LNCaP clone FGC (cell line): Measurements from ENCODE around the gene SUCO.

Source experiments
- DNase-seq: peaks from one replicate; pipeline ENCODE4 v3.0.0-alpha.2; 2011; ENCODE audit warnings: low read depth
- H3K4me3 ChIP-seq: 2 replicates; pipeline ENCODE4 v1.5.1; 2011; ENCODE audit warnings: mild to moderate bottlenecking, low read depth, low read length, control low read depth
- TF ChIP-seq, protein P1 (sequence below): IDR thresholded peaks from 2 replicates; pipeline ENCODE4 v1.5.1; 2012; ENCODE audit warnings: mild to moderate bottlenecking; ENCODE audit not compliant: control insufficient read depth, insufficient read depth; ENCODE audit errors: extremely low read depth

Gene SUCO

DNA sequence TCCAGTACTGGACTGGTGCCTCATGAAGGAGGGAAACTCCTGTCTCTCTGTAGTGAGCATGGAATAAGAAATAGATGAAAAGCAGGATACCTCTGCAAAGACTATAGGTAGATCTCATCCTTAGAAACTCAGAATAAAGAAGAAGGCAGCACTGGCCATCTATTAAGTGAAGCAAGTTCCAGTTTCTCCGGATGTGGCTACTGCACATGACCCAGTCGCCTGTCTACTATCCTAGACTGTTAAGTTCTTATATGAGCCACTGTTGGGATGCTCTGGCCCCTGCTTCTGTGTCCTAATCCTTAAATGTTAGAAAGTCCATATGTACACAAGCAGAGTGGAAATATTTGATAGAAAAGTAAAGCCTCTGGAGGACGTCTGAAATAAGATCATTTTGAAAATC is 128.2 kb downstream of the SUCO start:
- no peak overlapping the region for H3K4me3 ChIP-seq
- TF ChIP-seq, protein P1, sequence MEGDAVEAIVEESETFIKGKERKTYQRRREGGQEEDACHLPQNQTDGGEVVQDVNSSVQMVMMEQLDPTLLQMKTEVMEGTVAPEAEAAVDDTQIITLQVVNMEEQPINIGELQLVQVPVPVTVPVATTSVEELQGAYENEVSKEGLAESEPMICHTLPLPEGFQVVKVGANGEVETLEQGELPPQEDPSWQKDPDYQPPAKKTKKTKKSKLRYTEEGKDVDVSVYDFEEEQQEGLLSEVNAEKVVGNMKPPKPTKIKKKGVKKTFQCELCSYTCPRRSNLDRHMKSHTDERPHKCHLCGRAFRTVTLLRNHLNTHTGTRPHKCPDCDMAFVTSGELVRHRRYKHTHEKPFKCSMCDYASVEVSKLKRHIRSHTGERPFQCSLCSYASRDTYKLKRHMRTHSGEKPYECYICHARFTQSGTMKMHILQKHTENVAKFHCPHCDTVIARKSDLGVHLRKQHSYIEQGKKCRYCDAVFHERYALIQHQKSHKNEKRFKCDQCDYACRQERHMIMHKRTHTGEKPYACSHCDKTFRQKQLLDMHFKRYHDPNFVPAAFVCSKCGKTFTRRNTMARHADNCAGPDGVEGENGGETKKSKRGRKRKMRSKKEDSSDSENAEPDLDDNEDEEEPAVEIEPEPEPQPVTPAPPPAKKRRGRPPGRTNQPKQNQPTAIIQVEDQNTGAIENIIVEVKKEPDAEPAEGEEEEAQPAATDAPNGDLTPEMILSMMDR: no peak
- DNase-seq: no peak
